Kidney epithelial cell (primary cell): ENCODE data around the gene DGKB. TPM values are rescaled to one million over a fixed set of nuclear protein-coding genes. Genes with fewer than 3 reads are reported as not detected.

Experiments used
- DNase-seq: peaks from one replicate; pipeline ENCODE4 v3.0.0-alpha.2; 2010; ENCODE audit warnings: low read depth
- H3K27me3 ChIP-seq: 2 replicates; pipeline ENCODE4 v1.6.0; 2011; ENCODE audit warnings: low read length; ENCODE audit not compliant: control insufficient read depth, insufficient read depth
- H3K36me3 ChIP-seq: 2 replicates; pipeline ENCODE4 v1.5.1; 2011; ENCODE audit warnings: low read length; ENCODE audit not compliant: control insufficient read depth, insufficient read depth
- H3K4me3 ChIP-seq: 2 replicates; pipeline ENCODE4 v1.5.1; 2011; ENCODE audit warnings: low read depth, mild to moderate bottlenecking, control low read depth, low read length
- CTCF ChIP-seq: IDR thresholded peaks from 2 replicates; pipeline ENCODE4 v1.5.1; 2011; ENCODE audit warnings: mild to moderate bottlenecking, moderate library complexity, low read length, control low read depth, inconsistent platforms; ENCODE audit not compliant: insufficient read depth, poor library complexity, severe bottlenecking
- total RNA-seq: library from RNA; depleted of rRNA; stranded (reverse); fragments of >200 nt; gene quantifications from 2 replicates; pipeline ENCODE4 v1.2.3, GENCODE V29; 2015

The DGKB gene
- total RNA-seq, 1 donor from 2014 or later = not detected

- Histone ChIP-seq H3K4me3 (no peak overlapping the region), H3K36me3 (no peaks in the 10 kb centered on the region), H3K27me3 (no peaks in the 10 kb centered on the region)
- DNase-seq = no peak
- no peak for TF ChIP-seq CTCF
Observed at GRCh38 chr7:14252458-14252857, 650.1 kb downstream of the DGKB start.

- Histone ChIP-seq H3K4me3 (no peak overlapping the region), H3K36me3 (no peaks in the 10 kb centered on the region), H3K27me3 (no peaks in the 10 kb centered on the region)
- DNase-seq = no peak
- TF ChIP-seq CTCF = no peak
Observed at GRCh38 chr7:14242175-14242574, 660.4 kb downstream of the DGKB start.

GRCh38 chr7:14236834-14237233, 665.7 kb downstream of the DGKB start:
- H3K36me3 ChIP-seq = no peaks in the 10 kb centered on the region
- no peak overlapping the region for H3K4me3 ChIP-seq
- H3K27me3 ChIP-seq = no peaks in the 10 kb centered on the region
- TF ChIP-seq CTCF = no peak
- no peak for DNase-seq

GRCh38 chr7:14235056-14235455, 667.5 kb downstream of the DGKB start:
- DNase-seq = no peak
- no peak for TF ChIP-seq CTCF
- Histone ChIP-seq H3K36me3 (no peaks in the 10 kb centered on the region), H3K27me3 (no peaks in the 10 kb centered on the region), H3K4me3 (no peak overlapping the region)

GRCh38 chr7:14233868-14234369, 668.6 kb downstream of the DGKB start:
- DNase-seq = no peak

More at GRCh38 chr7:14233868-14234369, 668.6 kb downstream of the DGKB start:
- Histone ChIP-seq H3K4me3 (no peak overlapping the region), H3K36me3 (no peaks in the 10 kb centered on the region), H3K27me3 (no peaks in the 10 kb centered on the region)
- TF ChIP-seq CTCF = no peak
